ENCODE results near the gene BAIAP2. TPM values are rescaled to one million over a fixed set of nuclear protein-coding genes. Genes with fewer than 3 reads are reported as not detected.

The BAIAP2 gene
- total and polyA plus RNA-seq, 2 donors (not counting 3 experiments of a cell fraction or from before 2014, with no cell fraction given): 12.3 to 18.6 TPM

GRCh38 chr17:80999536-81000333 is 35.2 kb upstream of the BAIAP2 start:
- CTCF ChIA-PET: interaction anchor here (1.4 kb wide), 1 partner anchor 11 kb away, joined by 4 read pairs; no protein-coding TSS in a partner anchor
- intact Hi-C loops (cut with micrococcal nuclease) (no loop called here), dilution Hi-C loops (cut with MboI; ENCODE audit: extremely low pct_ligation_motif_present, low sequenced_read_pairs) (no loop called here)
- Histone ChIP-seq H3K9me3 (replicated peaks; ENCODE audit: control insufficient read depth, insufficient read depth, low read length) (no peaks in the 10 kb centered on the region), H3K9ac (replicated peaks; ENCODE audit: extremely low read depth, insufficient read depth, low read length) (no peak overlapping the region), H3K9me1 (replicated peaks; ENCODE audit: control insufficient read depth, extremely low read depth, insufficient read depth, low read length) (no peaks in the 10 kb centered on the region), H3K4me1 (ENCODE audit: control insufficient read depth, extremely low read depth, insufficient read depth, low read length) (peaks cover 3% of the 10 kb centered on the region), H3K4me3 (replicated peaks in 1 of 3; ENCODE audit: insufficient read depth in 1 of 3, low read depth in 1 of 3, low read length in 3 of 3) (no peak overlapping the region), H4K20me1 (replicated peaks; ENCODE audit: control insufficient read depth, extremely low read depth, insufficient read depth, low read length) (no peaks in the 10 kb centered on the region), H3K27me3 (ENCODE audit: control insufficient read depth in 2 of 2, insufficient read depth in 2 of 2, low read length in 2 of 2) (peaks cover 14 to 18% of the 10 kb centered on the region in 2 experiments), H3K79me2 (ENCODE audit: control insufficient read depth, insufficient read depth, low read length) (no peaks in the 10 kb centered on the region), H3K27ac (ENCODE audit: insufficient read depth, low read depth, low read length) (no peak overlapping the region), H2AFZ (ENCODE audit: low read depth, low read length) (no peak overlapping the region), H3K36me3 (ENCODE audit: control insufficient read depth in 2 of 2, extremely low read depth in 1 of 2, insufficient read depth in 2 of 2, low read length in 2 of 2) (peaks cover 3 to 42% of the 10 kb centered on the region in 2 experiments), H3K4me2 (ENCODE audit: insufficient read depth, low read length) (no peak overlapping the region)
- POLR2A ChIA-PET: no interaction called here
- DNase-seq (ENCODE audit: low read depth, low spot score): no peak
- FAIRE-seq: no peak
- BruUV-seq (replicated peaks): no TSS peak
- TF ChIP-seq MAX (IDR thresholded peaks at IDR 0.05; ENCODE audit: insufficient read depth, insufficient read length): no peak
- TF ChIP-seq GATA2 (IDR thresholded peaks at IDR 0.05; ENCODE audit: insufficient read depth, insufficient read length, low read depth, low read length): no peak
- TF ChIP-seq FOS (IDR thresholded peaks at IDR 0.05; ENCODE audit: borderline replicate concordance, insufficient read depth, low read length): no peak
- TF ChIP-seq POLR2AphosphoS5 (IDR thresholded peaks at IDR 0.05; ENCODE audit: insufficient read depth, low read depth, low read length): no peak
- no peak for TF ChIP-seq CTCF (IDR thresholded peaks at IDR 0.05; ENCODE audit: extremely low read depth in 1 of 2, insufficient read depth in 1 of 2, low read depth in 1 of 2, low read length in 2 of 2)
- no peak for TF ChIP-seq JUN (IDR thresholded peaks at IDR 0.05; ENCODE audit: borderline replicate concordance, insufficient read depth, insufficient read length, low read depth)
- no peak for TF ChIP-seq EZH2 (IDR thresholded peaks at IDR 0.05; ENCODE audit: borderline replicate concordance, low read depth, low read length, severe bottlenecking)
- no peak for TF ChIP-seq POLR2A (IDR thresholded peaks at IDR 0.05; ENCODE audit: low read depth, low read length)
- no peak for TF ChIP-seq MYC (IDR thresholded peaks at IDR 0.05; ENCODE audit: low read depth, low read length)

Measured in endothelial cell of umbilical vein (primary cell).